Measurements from ENCODE around the gene C2CD3.

C2CD3 gene

GRCh38 chr11:74055938-74056337 is 114.9 kb downstream of the C2CD3 start:
- H3K27ac ChIP-seq = no peak overlapping the region
- no peak for DNase-seq (ENCODE audit: low spot score)
- no peak overlapping the region for H3K4me3 ChIP-seq
- no peak for TF ChIP-seq CTCF (IDR thresholded peaks at IDR 0.05)

- Histone ChIP-seq H3K27ac (no peak overlapping the region), H3K4me3 (no peak overlapping the region)
- no peak for TF ChIP-seq CTCF (IDR thresholded peaks at IDR 0.05)
- DNase-seq (ENCODE audit: low spot score) = no peak
Measured at GRCh38 chr11:74050465-74050864, 120.3 kb downstream of the C2CD3 start.

GRCh38 chr11:74048993-74049392 is 121.8 kb downstream of the C2CD3 start:
- Histone ChIP-seq H3K27ac (no peak overlapping the region), H3K4me3 (no peak overlapping the region)
- no peak for TF ChIP-seq CTCF (IDR thresholded peaks at IDR 0.05)
- DNase-seq (ENCODE audit: low spot score) = no peak

GRCh38 chr11:74044538-74044937 is 126.3 kb downstream of the C2CD3 start:
- Histone ChIP-seq H3K4me3 (no peak overlapping the region), H3K27ac (no peak overlapping the region)
- DNase-seq (ENCODE audit: low spot score) = no peak
- TF ChIP-seq CTCF (IDR thresholded peaks at IDR 0.05) = no peak

- H3K27ac ChIP-seq = no peak overlapping the region
- no peak overlapping the region for H3K4me3 ChIP-seq
- DNase-seq (ENCODE audit: low spot score) = no peak
- no peak for TF ChIP-seq CTCF (IDR thresholded peaks at IDR 0.05)
Measured at GRCh38 chr11:74043450-74043849, 127.4 kb downstream of the C2CD3 start.

- no peak for DNase-seq (ENCODE audit: low spot score)
- Histone ChIP-seq H3K27ac (no peak overlapping the region), H3K4me3 (no peak overlapping the region)
- TF ChIP-seq CTCF (IDR thresholded peaks at IDR 0.05) = no peak
Measured at GRCh38 chr11:74037309-74037708, 133.5 kb downstream of the C2CD3 start.

GRCh38 chr11:74035264-74035663 is 135.5 kb downstream of the C2CD3 start:
- Histone ChIP-seq H3K27ac (peak overlapping the region in 1 of 2 donors; percentile 25), H3K4me3 (no peak overlapping the region)
- DNase-seq (ENCODE audit: low spot score) = no peak
- no peak for TF ChIP-seq CTCF (IDR thresholded peaks at IDR 0.05)
